Astrocyte of the spinal cord (primary cell): ENCODE results near the gene ALDH1A3.
"Not testable (repeated sequence)": the region's sequence is repeated elsewhere in the genome, so short reads cannot be mapped to it uniquely, and the experiment has no call there.

Source experiments
- DNase-seq: peaks from one replicate; pipeline ENCODE4 v3.0.0; 2011; ENCODE audit warnings: low read depth, low spot score
- H3K4me3 ChIP-seq: 2 replicates; pipeline ENCODE4 v1.5.1; 2011; ENCODE audit warnings: low read depth, mild to moderate bottlenecking, low read length, moderate library complexity
- in situ Hi-C: cut with HindIII; loops from 2 replicates; pipeline ENCODE4 v1.10.0; 2017; ENCODE audit warnings: low sequenced_read_pairs
- TF ChIP-seq, protein P1 (sequence below): IDR thresholded peaks from 2 replicates; pipeline ENCODE4 v1.5.1; 2012; ENCODE audit warnings: low read depth, mild to moderate bottlenecking, low read length, inconsistent platforms

Gene ALDH1A3

GRCh38 chr15:100849021-100849854 lies 30.4 kb upstream of the ALDH1A3 start:
- TF ChIP-seq, protein P1, sequence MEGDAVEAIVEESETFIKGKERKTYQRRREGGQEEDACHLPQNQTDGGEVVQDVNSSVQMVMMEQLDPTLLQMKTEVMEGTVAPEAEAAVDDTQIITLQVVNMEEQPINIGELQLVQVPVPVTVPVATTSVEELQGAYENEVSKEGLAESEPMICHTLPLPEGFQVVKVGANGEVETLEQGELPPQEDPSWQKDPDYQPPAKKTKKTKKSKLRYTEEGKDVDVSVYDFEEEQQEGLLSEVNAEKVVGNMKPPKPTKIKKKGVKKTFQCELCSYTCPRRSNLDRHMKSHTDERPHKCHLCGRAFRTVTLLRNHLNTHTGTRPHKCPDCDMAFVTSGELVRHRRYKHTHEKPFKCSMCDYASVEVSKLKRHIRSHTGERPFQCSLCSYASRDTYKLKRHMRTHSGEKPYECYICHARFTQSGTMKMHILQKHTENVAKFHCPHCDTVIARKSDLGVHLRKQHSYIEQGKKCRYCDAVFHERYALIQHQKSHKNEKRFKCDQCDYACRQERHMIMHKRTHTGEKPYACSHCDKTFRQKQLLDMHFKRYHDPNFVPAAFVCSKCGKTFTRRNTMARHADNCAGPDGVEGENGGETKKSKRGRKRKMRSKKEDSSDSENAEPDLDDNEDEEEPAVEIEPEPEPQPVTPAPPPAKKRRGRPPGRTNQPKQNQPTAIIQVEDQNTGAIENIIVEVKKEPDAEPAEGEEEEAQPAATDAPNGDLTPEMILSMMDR, result peak; percentile 28
- peak; percentile 40 for DNase-seq
- in situ Hi-C loops, result no loop called here
- H3K4me3 ChIP-seq, result peak overlapping the region; percentile 55

- H3K4me3 ChIP-seq, result peak overlapping the region; percentile 55
- in situ Hi-C loops, result no loop called here
- TF ChIP-seq, protein P1, result no peak
- no peak for DNase-seq
Measured at GRCh38 chr15:100849855-100850218, 29.8 kb upstream of the ALDH1A3 start.

- DNase-seq, in situ Hi-C loops, H3K4me3 ChIP-seq: not testable (repeated sequence)
Measured at GRCh38 chr15:100851428-100852015, 28.1 kb upstream of the ALDH1A3 start.

DNA sequence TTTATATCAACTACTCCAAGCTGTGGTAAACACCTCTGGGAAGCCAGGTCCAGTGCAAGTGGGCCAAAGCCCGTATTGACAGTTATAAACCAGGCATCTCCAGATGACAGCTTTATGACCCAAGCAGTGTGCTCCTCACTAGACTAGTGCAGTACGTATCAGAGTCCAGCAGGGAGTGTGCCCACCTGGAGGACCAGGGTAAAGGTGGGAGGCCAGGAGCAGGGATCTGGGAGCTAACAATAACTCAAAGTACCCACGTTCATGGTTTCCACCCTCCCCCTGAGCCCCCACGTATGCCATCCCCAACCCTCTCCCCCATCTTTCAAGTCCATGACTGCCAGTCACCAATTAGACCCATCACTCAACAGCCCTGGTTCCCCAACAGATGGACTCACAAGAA lies 27.0 kb upstream of the ALDH1A3 start:
- TF ChIP-seq, protein P1, result no peak
- H3K4me3 ChIP-seq, result no peak overlapping the region
- in situ Hi-C loops, result no loop called here
- DNase-seq, result no peak

- H3K4me3 ChIP-seq, result no peak overlapping the region
- in situ Hi-C loops, result no loop called here
- DNase-seq, result no peak
- TF ChIP-seq, protein P1, result no peak
Measured at GRCh38 chr15:100853676-100854440, 25.8 kb upstream of the ALDH1A3 start.

DNA sequence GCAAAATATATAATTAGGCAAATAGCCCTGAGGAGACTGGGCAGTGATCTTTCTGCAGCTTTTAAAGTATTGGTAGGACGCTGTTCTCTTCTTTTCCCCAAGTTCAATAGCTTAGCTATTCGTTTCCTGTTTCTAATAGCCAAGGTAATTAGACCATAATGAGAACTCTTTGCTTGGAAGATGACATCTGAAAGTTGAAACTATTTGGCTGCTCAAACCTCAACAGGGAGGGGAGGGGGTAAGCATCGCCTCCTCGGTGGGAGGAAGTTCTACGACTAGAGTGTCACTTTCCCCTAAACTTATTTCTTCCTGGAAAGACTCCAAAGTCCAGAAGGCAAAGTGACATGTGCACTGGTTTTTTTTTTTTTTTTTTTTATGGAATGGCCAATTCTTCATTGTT lies 22.8 kb upstream of the ALDH1A3 start:
- TF ChIP-seq, protein P1, result no peak
- in situ Hi-C loops, result no loop called here
- DNase-seq, result no peak
- H3K4me3 ChIP-seq, result no peak overlapping the region
